NCI-H526 (cell line): ENCODE data around the gene REC114.

ENCODE experiments used
- DNase-seq, 2 experiments: peaks; one replicate each; lab custom pipeline; 2025; lab: John Stamatoyannopoulos, UW

Gene REC114

GRCh38 chr15:73605759-73606436 lies 162.9 kb downstream of the REC114 start:
- DNase-seq = no peak

GRCh38 chr15:73607405-73607804 lies 164.4 kb downstream of the REC114 start:
- no peak for DNase-seq

- DNase-seq = no peak
Measured at GRCh38 chr15:73607843-73608242, 164.9 kb downstream of the REC114 start.

GRCh38 chr15:73608475-73608874 lies 165.5 kb downstream of the REC114 start:
- no peak for DNase-seq

- DNase-seq = no peak
Measured at GRCh38 chr15:73608941-73609340, 166.0 kb downstream of the REC114 start.
